DOHH2 (cell line): Measurements from ENCODE around the gene TIMP3.

Experiments
- CTCF ChIP-seq: fragments of 200-600 bp; sonication (generic); IDR thresholded peaks from one replicate; pipeline ENCODE4 v1.5.1; 2014; ENCODE audit warnings: antibody characterized with exemption, mild to moderate bottlenecking, low read depth, low read length; ENCODE audit not compliant: poor library complexity, severe bottlenecking
- EZH2phosphoT487 ChIP-seq: fragments of 200-600 bp; sonication (generic); IDR thresholded peaks from 2 replicates; pipeline ENCODE4 v1.6.1; 2017; ENCODE audit warnings: borderline replicate concordance, mild to moderate bottlenecking, antibody characterized with exemption, low read length, moderate library complexity, mixed read lengths

- no peak for TF ChIP-seq CTCF
- no peak for TF ChIP-seq EZH2phosphoT487
Observed at GRCh38 chr22:32803020-32803737, 1.7 kb downstream of the TIMP3 start.
